Ishikawa (cell line): Measurements from ENCODE around the gene PTPRD.

Experiments used
- CEBPB ChIP-seq: IDR thresholded peaks from 2 replicates; pipeline ENCODE4 v1.6.1; 2012
- CREB1 ChIP-seq: IDR thresholded peaks from 2 replicates; pipeline ENCODE4 v1.6.1; 2012; ENCODE audit warnings: low read depth
- EGR1 ChIP-seq: IDR thresholded peaks from 2 replicates; pipeline ENCODE4 v1.6.1; 2012
- FOXM1 ChIP-seq: IDR thresholded peaks from 2 replicates; pipeline ENCODE4 v1.6.1; 2012; ENCODE audit warnings: low read depth, borderline replicate concordance
- RAD21 ChIP-seq: IDR thresholded peaks from 2 replicates; pipeline ENCODE4 v1.6.1; 2012; ENCODE audit warnings: low read depth
- TEAD4 ChIP-seq: IDR thresholded peaks from 2 replicates; pipeline ENCODE4 v1.6.1; 2012
- TF ChIP-seq, protein P1 (sequence below): IDR thresholded peaks from 2 replicates; pipeline ENCODE4 v1.6.1; 2012; ENCODE audit warnings: low read depth, mild to moderate bottlenecking

DNA sequence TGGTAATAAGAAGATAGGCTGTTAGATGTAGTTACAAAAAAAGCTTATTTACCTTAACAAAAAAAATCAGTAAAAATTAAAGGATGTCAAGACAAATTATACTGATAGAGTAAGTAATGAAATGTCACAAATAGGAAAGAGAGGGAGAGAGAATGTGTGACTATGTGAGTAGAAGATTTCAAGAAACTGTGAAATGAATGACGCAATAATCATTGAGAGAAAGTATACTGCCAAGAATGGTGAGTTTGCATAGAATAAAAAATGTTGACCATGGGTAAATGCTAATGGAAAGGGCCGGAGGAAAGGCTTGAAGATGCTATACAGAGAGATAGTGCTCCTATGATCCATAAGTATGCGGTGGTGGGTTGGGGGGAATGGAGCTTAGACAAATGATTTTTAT, 100.7 kb downstream of the PTPRD start:
- TF ChIP-seq EGR1: no peak
- TF ChIP-seq CEBPB: no peak
- TF ChIP-seq CREB1: no peak
- no peak for TF ChIP-seq FOXM1
- TF ChIP-seq, protein P1, sequence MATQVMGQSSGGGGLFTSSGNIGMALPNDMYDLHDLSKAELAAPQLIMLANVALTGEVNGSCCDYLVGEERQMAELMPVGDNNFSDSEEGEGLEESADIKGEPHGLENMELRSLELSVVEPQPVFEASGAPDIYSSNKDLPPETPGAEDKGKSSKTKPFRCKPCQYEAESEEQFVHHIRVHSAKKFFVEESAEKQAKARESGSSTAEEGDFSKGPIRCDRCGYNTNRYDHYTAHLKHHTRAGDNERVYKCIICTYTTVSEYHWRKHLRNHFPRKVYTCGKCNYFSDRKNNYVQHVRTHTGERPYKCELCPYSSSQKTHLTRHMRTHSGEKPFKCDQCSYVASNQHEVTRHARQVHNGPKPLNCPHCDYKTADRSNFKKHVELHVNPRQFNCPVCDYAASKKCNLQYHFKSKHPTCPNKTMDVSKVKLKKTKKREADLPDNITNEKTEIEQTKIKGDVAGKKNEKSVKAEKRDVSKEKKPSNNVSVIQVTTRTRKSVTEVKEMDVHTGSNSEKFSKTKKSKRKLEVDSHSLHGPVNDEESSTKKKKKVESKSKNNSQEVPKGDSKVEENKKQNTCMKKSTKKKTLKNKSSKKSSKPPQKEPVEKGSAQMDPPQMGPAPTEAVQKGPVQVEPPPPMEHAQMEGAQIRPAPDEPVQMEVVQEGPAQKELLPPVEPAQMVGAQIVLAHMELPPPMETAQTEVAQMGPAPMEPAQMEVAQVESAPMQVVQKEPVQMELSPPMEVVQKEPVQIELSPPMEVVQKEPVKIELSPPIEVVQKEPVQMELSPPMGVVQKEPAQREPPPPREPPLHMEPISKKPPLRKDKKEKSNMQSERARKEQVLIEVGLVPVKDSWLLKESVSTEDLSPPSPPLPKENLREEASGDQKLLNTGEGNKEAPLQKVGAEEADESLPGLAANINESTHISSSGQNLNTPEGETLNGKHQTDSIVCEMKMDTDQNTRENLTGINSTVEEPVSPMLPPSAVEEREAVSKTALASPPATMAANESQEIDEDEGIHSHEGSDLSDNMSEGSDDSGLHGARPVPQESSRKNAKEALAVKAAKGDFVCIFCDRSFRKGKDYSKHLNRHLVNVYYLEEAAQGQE: no peak
- TF ChIP-seq RAD21: no peak
- no peak for TF ChIP-seq TEAD4
